WTC11 (cell line): ENCODE measurements around the gene ACIN1. TPM values are rescaled to one million over a fixed set of nuclear protein-coding genes. Genes with fewer than 3 reads are reported as not detected.
A peak's percentile ranks its signal among the peaks of the same experiment; 100 is the strongest.

Experiments used
- ATAC-seq: fragments of 200-7000 bp; cut with Tn5 transposase; 2 replicates; pipeline ENCODE4 v1.10.0; 2021; ENCODE audit warnings: mild to moderate bottlenecking, moderate library complexity
- Bru-seq: library from RNA; stranded (reverse); fragments of 400-500 nt; gene quantifications from one replicate; lab custom pipeline; 2021; lab: Mats Ljungman, UMichigan
- CTCF ChIA-PET: fragments of 300-600 bp; sonication (Branson Sonifier 250); formaldehyde crosslinking; loops from one replicate; lab custom pipeline; 2021; ENCODE audit warnings: antibody characterized with exemption; lab: Charles Lee
- POLR2A ChIA-PET: fragments of 350-600 bp; sonication (Branson Sonifier 250); formaldehyde crosslinking; loops from one replicate; lab custom pipeline; 2021; ENCODE audit warnings: antibody characterized with exemption; lab: Charles Lee
- DNase-seq: peaks from one replicate; pipeline ENCODE4 v3.0.0; 2021; ENCODE audit warnings: low spot score
- H3K27ac Mint-ChIP-seq: 2 replicates; pipeline ENCODE4 v1.8.0; 2021; ENCODE audit warnings: mixed read lengths
- H3K27me3 Mint-ChIP-seq: 2 replicates; pipeline ENCODE4 v1.8.0; 2021; ENCODE audit warnings: low read depth, mild to moderate bottlenecking, moderate library complexity, mixed read lengths
- H3K36me3 Mint-ChIP-seq: 2 replicates; pipeline ENCODE4 v1.8.0; 2021; ENCODE audit warnings: mixed read lengths
- H3K4me1 Mint-ChIP-seq: 2 replicates; pipeline ENCODE4 v1.8.0; 2022; ENCODE audit warnings: mixed read lengths
- H3K4me3 Mint-ChIP-seq: 2 replicates; pipeline ENCODE4 v1.8.0; 2021; ENCODE audit warnings: mild to moderate bottlenecking, moderate library complexity, mixed read lengths
- H3K9me3 Mint-ChIP-seq: 2 replicates; pipeline ENCODE4 v1.8.0; 2021; ENCODE audit warnings: mixed read lengths
- ELF4 ChIP-seq: sonication (generic); formaldehyde crosslinking; IDR thresholded peaks from 2 replicates; pipeline ENCODE4 v1.8.1; 2022; ENCODE audit warnings: low read depth, mild to moderate bottlenecking, moderate library complexity, missing genetic modification reagents
- JUN ChIP-seq: sonication (generic); formaldehyde crosslinking; IDR thresholded peaks from 2 replicates; pipeline ENCODE4 v1.8.0; 2023; ENCODE audit warnings: mild to moderate bottlenecking, missing genetic modification reagents
- PRRX2 ChIP-seq: fragments of 250-450 bp; sonication (Bioruptor Pico); IDR thresholded peaks from 2 replicates; pipeline ENCODE4 v1.8.0; 2021; ENCODE audit warnings: mild to moderate bottlenecking
- RELA ChIP-seq: sonication (generic); formaldehyde crosslinking; IDR thresholded peaks from 2 replicates; pipeline ENCODE4 v1.8.1; 2022; ENCODE audit warnings: missing genetic modification reagents, mild to moderate bottlenecking, borderline replicate concordance
- TCF7 ChIP-seq: sonication (generic); formaldehyde crosslinking; IDR thresholded peaks from 2 replicates; pipeline ENCODE4 v1.8.0; 2022; ENCODE audit warnings: mild to moderate bottlenecking, low read depth, missing genetic modification reagents, moderate library complexity
- TP53 ChIP-seq: sonication (generic); formaldehyde crosslinking; IDR thresholded peaks from 2 replicates; pipeline ENCODE4 v1.8.1; 2023; ENCODE audit warnings: mild to moderate bottlenecking, missing genetic modification reagents
- ZNF121 ChIP-seq: sonication (generic); formaldehyde crosslinking; IDR thresholded peaks from 2 replicates; pipeline ENCODE4 v1.8.0; 2023; ENCODE audit warnings: missing genetic modification reagents
- long read RNA-seq, 3 experiments: library from RNA in 1 of 3; library from capped mRNA in 1 of 3; library from polyadenylated mRNA in 1 of 3; unstranded in 2 of 3; stranded (forward) in 1 of 3; transcript quantifications; one replicate each; pipeline ENCODE4 v2.0.0, GENCODE V29; 2021
- total RNA-seq: library from RNA; stranded (reverse); gene quantifications from 3 replicates; pipeline ENCODE4 v1.2.3, GENCODE V29; 2021
- TF ChIP-seq, protein P1 (sequence below): fragments of 250-450 bp; sonication (Bioruptor Pico); IDR thresholded peaks from 2 replicates; pipeline ENCODE4 v1.9.0; 2021; ENCODE audit warnings: mild to moderate bottlenecking, borderline replicate concordance
- TF ChIP-seq, protein P2 (sequence below): sonication (generic); formaldehyde crosslinking; IDR thresholded peaks from 2 replicates; pipeline ENCODE4 v1.8.0; 2022; ENCODE audit warnings: mild to moderate bottlenecking, missing genetic modification reagents
- TF ChIP-seq, protein P3 (sequence below): sonication (generic); formaldehyde crosslinking; IDR thresholded peaks from 2 replicates; pipeline ENCODE4 v1.8.0; 2022; ENCODE audit warnings: mild to moderate bottlenecking, missing genetic modification reagents
- TF ChIP-seq, protein P4 (sequence below): sonication (generic); formaldehyde crosslinking; IDR thresholded peaks from 2 replicates; pipeline ENCODE4 v1.8.0; 2022; ENCODE audit warnings: mild to moderate bottlenecking, missing genetic modification reagents
- TF ChIP-seq, protein P5 (sequence below): sonication (generic); formaldehyde crosslinking; IDR thresholded peaks from 2 replicates; pipeline ENCODE4 v1.8.0; 2022; ENCODE audit warnings: mild to moderate bottlenecking, missing genetic modification reagents
- TF ChIP-seq, protein P6 (sequence below): sonication (generic); formaldehyde crosslinking; IDR thresholded peaks from 2 replicates; pipeline ENCODE4 v1.8.0; 2023; ENCODE audit warnings: missing genetic modification reagents
- TF ChIP-seq, protein P7 (sequence below): sonication (generic); formaldehyde crosslinking; IDR thresholded peaks from 2 replicates; pipeline ENCODE4 v1.8.0; 2022; ENCODE audit warnings: missing genetic modification reagents

Gene ACIN1, protein sequence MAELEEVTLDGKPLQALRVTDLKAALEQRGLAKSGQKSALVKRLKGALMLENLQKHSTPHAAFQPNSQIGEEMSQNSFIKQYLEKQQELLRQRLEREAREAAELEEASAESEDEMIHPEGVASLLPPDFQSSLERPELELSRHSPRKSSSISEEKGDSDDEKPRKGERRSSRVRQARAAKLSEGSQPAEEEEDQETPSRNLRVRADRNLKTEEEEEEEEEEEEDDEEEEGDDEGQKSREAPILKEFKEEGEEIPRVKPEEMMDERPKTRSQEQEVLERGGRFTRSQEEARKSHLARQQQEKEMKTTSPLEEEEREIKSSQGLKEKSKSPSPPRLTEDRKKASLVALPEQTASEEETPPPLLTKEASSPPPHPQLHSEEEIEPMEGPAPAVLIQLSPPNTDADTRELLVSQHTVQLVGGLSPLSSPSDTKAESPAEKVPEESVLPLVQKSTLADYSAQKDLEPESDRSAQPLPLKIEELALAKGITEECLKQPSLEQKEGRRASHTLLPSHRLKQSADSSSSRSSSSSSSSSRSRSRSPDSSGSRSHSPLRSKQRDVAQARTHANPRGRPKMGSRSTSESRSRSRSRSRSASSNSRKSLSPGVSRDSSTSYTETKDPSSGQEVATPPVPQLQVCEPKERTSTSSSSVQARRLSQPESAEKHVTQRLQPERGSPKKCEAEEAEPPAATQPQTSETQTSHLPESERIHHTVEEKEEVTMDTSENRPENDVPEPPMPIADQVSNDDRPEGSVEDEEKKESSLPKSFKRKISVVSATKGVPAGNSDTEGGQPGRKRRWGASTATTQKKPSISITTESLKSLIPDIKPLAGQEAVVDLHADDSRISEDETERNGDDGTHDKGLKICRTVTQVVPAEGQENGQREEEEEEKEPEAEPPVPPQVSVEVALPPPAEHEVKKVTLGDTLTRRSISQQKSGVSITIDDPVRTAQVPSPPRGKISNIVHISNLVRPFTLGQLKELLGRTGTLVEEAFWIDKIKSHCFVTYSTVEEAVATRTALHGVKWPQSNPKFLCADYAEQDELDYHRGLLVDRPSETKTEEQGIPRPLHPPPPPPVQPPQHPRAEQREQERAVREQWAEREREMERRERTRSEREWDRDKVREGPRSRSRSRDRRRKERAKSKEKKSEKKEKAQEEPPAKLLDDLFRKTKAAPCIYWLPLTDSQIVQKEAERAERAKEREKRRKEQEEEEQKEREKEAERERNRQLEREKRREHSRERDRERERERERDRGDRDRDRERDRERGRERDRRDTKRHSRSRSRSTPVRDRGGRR
- total RNA-seq (196 to 229 TPM (median 204 TPM) in 3 replicates), Bru-seq, nascent RNA (percentile 95 among the genes with signal in this experiment)
- long read RNA-seq, experiment 1, full-length matches to known transcripts = 179 of 437 reads
- long read RNA-seq, experiment 1, partial matches to known transcripts = 102 of 437 reads
- long read RNA-seq, experiment 1, other reads (novel, unspliced or antisense) = 156 of 437 reads
- long read RNA-seq, experiment 2, full-length matches to known transcripts = 3 of 152 reads
- long read RNA-seq, experiment 2, partial matches to known transcripts = 134 of 152 reads
- long read RNA-seq, experiment 2, other reads (novel, unspliced or antisense) = 15 of 152 reads
- long read RNA-seq, experiment 3, partial matches to known transcripts = 19 of 25 reads
- long read RNA-seq, experiment 3, other reads (novel, unspliced or antisense) = 4 of 25 reads

DNA sequence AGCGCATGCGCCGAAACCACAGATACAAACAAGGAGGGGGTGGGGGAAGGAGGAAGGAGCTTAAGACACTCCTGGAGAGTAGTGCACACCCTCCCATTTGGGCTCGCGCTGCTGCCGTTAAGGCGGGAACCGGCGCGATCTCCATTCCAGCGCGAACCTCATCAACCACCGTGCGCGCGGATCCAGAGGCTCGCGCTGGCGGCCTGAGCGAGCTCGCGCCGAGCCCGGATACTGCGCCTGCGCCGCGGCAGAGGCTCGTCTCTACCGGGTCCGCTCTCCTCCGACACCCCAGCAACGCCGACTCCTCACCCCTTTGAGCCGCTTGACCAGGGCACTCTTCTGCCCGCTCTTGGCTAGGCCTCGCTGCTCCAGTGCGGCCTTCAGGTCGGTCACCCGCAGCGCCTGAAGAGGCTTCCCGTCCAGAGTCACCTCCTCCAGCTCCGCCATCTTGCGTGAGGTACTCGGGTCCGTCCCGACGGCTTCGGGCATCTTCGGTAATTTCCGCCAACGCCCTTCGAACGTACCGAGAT is at the start of gene ACIN1:
Gene ACIN1 (minus strand): TSS at position 471 of the 530 bp plus-strand sequence. CDS start 24 bp downstream, at position 447.
- H3K27ac Mint-ChIP-seq = no peak within 1 kb of the TSS
- no peak for DNase-seq
- no peak for TF ChIP-seq PRRX2
- TF ChIP-seq RELA (CRISPR knock-in tag) = no peak
- TF ChIP-seq, protein P1, sequence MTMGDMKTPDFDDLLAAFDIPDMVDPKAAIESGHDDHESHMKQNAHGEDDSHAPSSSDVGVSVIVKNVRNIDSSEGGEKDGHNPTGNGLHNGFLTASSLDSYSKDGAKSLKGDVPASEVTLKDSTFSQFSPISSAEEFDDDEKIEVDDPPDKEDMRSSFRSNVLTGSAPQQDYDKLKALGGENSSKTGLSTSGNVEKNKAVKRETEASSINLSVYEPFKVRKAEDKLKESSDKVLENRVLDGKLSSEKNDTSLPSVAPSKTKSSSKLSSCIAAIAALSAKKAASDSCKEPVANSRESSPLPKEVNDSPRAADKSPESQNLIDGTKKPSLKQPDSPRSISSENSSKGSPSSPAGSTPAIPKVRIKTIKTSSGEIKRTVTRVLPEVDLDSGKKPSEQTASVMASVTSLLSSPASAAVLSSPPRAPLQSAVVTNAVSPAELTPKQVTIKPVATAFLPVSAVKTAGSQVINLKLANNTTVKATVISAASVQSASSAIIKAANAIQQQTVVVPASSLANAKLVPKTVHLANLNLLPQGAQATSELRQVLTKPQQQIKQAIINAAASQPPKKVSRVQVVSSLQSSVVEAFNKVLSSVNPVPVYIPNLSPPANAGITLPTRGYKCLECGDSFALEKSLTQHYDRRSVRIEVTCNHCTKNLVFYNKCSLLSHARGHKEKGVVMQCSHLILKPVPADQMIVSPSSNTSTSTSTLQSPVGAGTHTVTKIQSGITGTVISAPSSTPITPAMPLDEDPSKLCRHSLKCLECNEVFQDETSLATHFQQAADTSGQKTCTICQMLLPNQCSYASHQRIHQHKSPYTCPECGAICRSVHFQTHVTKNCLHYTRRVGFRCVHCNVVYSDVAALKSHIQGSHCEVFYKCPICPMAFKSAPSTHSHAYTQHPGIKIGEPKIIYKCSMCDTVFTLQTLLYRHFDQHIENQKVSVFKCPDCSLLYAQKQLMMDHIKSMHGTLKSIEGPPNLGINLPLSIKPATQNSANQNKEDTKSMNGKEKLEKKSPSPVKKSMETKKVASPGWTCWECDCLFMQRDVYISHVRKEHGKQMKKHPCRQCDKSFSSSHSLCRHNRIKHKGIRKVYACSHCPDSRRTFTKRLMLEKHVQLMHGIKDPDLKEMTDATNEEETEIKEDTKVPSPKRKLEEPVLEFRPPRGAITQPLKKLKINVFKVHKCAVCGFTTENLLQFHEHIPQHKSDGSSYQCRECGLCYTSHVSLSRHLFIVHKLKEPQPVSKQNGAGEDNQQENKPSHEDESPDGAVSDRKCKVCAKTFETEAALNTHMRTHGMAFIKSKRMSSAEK = no peak
- TF ChIP-seq, protein P2, sequence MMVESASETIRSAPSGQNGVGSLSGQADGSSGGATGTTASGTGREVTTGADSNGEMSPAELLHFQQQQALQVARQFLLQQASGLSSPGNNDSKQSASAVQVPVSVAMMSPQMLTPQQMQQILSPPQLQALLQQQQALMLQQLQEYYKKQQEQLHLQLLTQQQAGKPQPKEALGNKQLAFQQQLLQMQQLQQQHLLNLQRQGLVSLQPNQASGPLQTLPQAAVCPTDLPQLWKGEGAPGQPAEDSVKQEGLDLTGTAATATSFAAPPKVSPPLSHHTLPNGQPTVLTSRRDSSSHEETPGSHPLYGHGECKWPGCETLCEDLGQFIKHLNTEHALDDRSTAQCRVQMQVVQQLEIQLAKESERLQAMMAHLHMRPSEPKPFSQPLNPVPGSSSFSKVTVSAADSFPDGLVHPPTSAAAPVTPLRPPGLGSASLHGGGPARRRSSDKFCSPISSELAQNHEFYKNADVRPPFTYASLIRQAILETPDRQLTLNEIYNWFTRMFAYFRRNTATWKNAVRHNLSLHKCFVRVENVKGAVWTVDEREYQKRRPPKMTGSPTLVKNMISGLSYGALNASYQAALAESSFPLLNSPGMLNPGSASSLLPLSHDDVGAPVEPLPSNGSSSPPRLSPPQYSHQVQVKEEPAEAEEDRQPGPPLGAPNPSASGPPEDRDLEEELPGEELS (CRISPR knock-in tag) = peak; percentile 56; the same call in 1 of the 2 replicates
- TF ChIP-seq, protein P3, sequence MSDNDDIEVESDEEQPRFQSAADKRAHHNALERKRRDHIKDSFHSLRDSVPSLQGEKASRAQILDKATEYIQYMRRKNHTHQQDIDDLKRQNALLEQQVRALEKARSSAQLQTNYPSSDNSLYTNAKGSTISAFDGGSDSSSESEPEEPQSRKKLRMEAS (CRISPR knock-in tag) = peak; percentile 81
- TF ChIP-seq TP53 = no peak
- no peak for TF ChIP-seq ELF4 (CRISPR knock-in tag)
- TF ChIP-seq, protein P4, sequence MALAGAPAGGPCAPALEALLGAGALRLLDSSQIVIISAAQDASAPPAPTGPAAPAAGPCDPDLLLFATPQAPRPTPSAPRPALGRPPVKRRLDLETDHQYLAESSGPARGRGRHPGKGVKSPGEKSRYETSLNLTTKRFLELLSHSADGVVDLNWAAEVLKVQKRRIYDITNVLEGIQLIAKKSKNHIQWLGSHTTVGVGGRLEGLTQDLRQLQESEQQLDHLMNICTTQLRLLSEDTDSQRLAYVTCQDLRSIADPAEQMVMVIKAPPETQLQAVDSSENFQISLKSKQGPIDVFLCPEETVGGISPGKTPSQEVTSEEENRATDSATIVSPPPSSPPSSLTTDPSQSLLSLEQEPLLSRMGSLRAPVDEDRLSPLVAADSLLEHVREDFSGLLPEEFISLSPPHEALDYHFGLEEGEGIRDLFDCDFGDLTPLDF (CRISPR knock-in tag) = no peak
- TF ChIP-seq, protein P5, sequence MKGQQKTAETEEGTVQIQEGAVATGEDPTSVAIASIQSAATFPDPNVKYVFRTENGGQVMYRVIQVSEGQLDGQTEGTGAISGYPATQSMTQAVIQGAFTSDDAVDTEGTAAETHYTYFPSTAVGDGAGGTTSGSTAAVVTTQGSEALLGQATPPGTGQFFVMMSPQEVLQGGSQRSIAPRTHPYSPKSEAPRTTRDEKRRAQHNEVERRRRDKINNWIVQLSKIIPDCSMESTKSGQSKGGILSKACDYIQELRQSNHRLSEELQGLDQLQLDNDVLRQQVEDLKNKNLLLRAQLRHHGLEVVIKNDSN = peak; percentile 48; the same call in 1 of the 2 replicates
- no peak for TF ChIP-seq TCF7
- TF ChIP-seq, protein P6, sequence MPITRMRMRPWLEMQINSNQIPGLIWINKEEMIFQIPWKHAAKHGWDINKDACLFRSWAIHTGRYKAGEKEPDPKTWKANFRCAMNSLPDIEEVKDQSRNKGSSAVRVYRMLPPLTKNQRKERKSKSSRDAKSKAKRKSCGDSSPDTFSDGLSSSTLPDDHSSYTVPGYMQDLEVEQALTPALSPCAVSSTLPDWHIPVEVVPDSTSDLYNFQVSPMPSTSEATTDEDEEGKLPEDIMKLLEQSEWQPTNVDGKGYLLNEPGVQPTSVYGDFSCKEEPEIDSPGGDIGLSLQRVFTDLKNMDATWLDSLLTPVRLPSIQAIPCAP (CRISPR knock-in tag) = peak; percentile 71; the same call in 1 of the 2 replicates
- peak; percentile 87 for TF ChIP-seq JUN (CRISPR knock-in tag)
- TF ChIP-seq ZNF121 (CRISPR knock-in tag) = no peak
- TF ChIP-seq, protein P7, sequence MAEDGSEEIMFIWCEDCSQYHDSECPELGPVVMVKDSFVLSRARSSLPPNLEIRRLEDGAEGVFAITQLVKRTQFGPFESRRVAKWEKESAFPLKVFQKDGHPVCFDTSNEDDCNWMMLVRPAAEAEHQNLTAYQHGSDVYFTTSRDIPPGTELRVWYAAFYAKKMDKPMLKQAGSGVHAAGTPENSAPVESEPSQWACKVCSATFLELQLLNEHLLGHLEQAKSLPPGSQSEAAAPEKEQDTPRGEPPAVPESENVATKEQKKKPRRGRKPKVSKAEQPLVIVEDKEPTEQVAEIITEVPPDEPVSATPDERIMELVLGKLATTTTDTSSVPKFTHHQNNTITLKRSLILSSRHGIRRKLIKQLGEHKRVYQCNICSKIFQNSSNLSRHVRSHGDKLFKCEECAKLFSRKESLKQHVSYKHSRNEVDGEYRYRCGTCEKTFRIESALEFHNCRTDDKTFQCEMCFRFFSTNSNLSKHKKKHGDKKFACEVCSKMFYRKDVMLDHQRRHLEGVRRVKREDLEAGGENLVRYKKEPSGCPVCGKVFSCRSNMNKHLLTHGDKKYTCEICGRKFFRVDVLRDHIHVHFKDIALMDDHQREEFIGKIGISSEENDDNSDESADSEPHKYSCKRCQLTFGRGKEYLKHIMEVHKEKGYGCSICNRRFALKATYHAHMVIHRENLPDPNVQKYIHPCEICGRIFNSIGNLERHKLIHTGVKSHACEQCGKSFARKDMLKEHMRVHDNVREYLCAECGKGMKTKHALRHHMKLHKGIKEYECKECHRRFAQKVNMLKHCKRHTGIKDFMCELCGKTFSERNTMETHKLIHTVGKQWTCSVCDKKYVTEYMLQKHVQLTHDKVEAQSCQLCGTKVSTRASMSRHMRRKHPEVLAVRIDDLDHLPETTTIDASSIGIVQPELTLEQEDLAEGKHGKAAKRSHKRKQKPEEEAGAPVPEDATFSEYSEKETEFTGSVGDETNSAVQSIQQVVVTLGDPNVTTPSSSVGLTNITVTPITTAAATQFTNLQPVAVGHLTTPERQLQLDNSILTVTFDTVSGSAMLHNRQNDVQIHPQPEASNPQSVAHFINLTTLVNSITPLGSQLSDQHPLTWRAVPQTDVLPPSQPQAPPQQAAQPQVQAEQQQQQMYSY (CRISPR knock-in tag) = no peak

More for the DNA sequence above, at the start of gene ACIN1:
- ChIA-PET POLR2A (interaction anchor here (0.7 to 2.7 kb wide), 26 partner anchors 12 to 227 kb away, joined by 3 to 24 read pairs (median 5); partner anchors contain the start of genes BCL2L2, CDH24, PABPN1 and RBM23), CTCF (interaction anchor here (0.7 to 3.3 kb wide), 36 partner anchors 9 to 524 kb away, joined by 3 to 105 read pairs (median 4); partner anchors contain the start of genes AJUBA, CDH24, CEBPE and CIROP)
- Mint-ChIP-seq H3K4me3 (no peak within 1 kb of the TSS), H3K27me3 (no peaks in the 10 kb centered on the region; the same call in 1 of the 2 replicates), H3K36me3 (peaks cover 52% of the 10 kb centered on the region), H3K4me1 (peaks cover 30% of the 10 kb centered on the region), H3K9me3 (no peaks in the 10 kb centered on the region)
- ATAC-seq = peak; percentile 12
